Stimulated activated CD8-positive, alpha-beta memory T cell treated with anti-CD3 and anti-CD28 coated beads, Interleukin-15, amount 100 ng/mL, for 1 hour (primary cell): ENCODE results near the gene FAM114A2.
A peak's percentile ranks its signal among the peaks of the same experiment; 100 is the strongest.

Experiments used
- DNase-seq: peaks from one replicate; pipeline ENCODE4 v3.0.0-alpha.2; 2020; ENCODE audit warnings: low read depth

FAM114A2 gene

GRCh38 chr5:153983885-153984284, 54.8 kb downstream of the FAM114A2 start:
- DNase-seq: no peak

- no peak for DNase-seq
Observed at GRCh38 chr5:153981905-153982605, 56.7 kb downstream of the FAM114A2 start.

- no peak for DNase-seq
Observed at GRCh38 chr5:153979028-153979783, 59.5 kb downstream of the FAM114A2 start.

- no peak for DNase-seq
Observed at GRCh38 chr5:153974813-153975163, 63.9 kb downstream of the FAM114A2 start.

- DNase-seq: no peak
Observed at GRCh38 chr5:153974131-153974812, 64.4 kb downstream of the FAM114A2 start.

- DNase-seq: no peak
Observed at GRCh38 chr5:153972240-153972639, 66.5 kb downstream of the FAM114A2 start.

GRCh38 chr5:153970496-153970895, 68.2 kb downstream of the FAM114A2 start:
- DNase-seq: no peak

GRCh38 chr5:153969563-153969895, 69.2 kb downstream of the FAM114A2 start:
- no peak for DNase-seq

GRCh38 chr5:153968761-153969562, 69.7 kb downstream of the FAM114A2 start:
- DNase-seq: no peak

GRCh38 chr5:153964880-153965645, 73.6 kb downstream of the FAM114A2 start:
- no peak for DNase-seq

GRCh38 chr5:153964191-153964879, 74.4 kb downstream of the FAM114A2 start:
- DNase-seq: no peak

GRCh38 chr5:153960269-153961215, 78.2 kb downstream of the FAM114A2 start:
- peak; percentile 9 for DNase-seq

GRCh38 chr5:153959134-153959957, 79.4 kb downstream of the FAM114A2 start:
- DNase-seq: no peak

GRCh38 chr5:153957205-153957604, 81.5 kb downstream of the FAM114A2 start:
- no peak for DNase-seq

GRCh38 chr5:153953411-153953810, 85.3 kb downstream of the FAM114A2 start:
- DNase-seq: no peak

GRCh38 chr5:153952893-153953292, 85.8 kb downstream of the FAM114A2 start:
- no peak for DNase-seq

GRCh38 chr5:153952057-153952456, 86.7 kb downstream of the FAM114A2 start:
- no peak for DNase-seq

GRCh38 chr5:153941265-153941664, 97.4 kb downstream of the FAM114A2 start:
- DNase-seq: no peak
